CD4-positive, alpha-beta T cell treated with Interleukin-12 subunit alpha and Interleukin-12 subunit beta, for 1 hour (primary cell): ENCODE results near the gene RAPGEF5.

Experiments
- DNase-seq: peaks from one replicate; pipeline ENCODE4 v3.0.0-alpha.2; 2020

The RAPGEF5 gene

DNA sequence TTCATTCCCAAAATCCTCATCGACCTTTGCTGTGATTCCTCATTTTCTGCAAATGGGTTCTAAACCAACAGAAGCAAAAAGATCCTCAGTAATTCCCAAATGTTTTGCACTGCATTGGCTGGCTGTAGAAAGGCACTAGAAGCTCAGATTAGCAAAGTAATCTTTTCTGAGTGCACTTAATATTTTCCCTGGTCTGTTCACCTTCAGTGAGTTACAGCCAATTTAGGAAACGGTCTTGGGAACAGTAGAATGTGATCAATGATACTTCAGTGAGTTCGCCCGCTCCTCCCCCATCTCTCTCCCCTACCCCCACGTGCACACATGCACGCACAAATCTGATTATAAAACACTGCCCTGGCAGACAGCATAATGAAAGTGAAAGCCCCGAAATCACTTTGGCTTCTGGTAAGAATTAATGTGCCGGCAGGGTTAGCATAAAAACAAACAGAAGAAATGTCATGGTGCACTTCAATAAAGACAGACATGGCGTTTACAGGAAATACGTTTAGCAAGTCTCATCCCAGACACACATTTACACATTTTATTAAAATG lies 209.9 kb downstream of the RAPGEF5 start:
- no peak for DNase-seq

DNA sequence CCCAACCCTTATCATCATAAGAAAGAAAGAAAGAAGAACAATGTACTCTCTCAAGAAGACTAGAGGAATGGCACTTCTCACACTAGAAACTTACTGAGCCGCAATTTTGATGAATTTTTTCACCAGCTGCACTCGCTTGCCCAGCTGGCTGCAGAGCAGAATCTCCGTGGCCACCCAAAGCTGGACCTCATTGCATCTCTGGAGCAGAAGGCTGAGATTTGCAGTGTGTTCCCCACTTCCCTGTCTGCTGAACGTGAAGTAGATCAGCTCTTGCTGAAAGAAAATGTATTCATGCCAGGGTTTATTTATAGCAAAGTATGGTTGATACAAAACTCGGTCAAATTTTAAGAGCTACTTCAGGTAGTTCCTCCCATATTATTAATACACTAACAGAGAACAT lies 212.0 kb downstream of the RAPGEF5 start:
- DNase-seq: no peak

DNA sequence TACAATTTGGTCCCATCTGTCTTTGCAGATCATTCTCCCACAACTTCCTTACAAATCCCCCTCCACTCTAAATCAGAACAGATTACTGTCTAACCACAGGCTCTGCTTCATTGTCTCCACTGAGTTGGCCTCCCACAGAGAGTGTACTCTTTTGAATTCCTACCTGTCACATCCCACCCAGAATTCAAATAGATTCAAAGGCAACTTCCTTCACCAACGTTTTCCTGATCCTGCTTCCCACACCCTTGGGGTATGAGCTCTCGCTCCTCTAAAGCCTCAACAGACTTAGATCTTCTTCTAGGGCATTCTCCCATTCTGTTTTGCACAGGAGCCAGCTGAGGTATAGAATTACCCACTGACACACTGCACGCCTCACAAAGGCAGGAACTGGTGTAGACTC lies 213.5 kb downstream of the RAPGEF5 start:
- no peak for DNase-seq

DNA sequence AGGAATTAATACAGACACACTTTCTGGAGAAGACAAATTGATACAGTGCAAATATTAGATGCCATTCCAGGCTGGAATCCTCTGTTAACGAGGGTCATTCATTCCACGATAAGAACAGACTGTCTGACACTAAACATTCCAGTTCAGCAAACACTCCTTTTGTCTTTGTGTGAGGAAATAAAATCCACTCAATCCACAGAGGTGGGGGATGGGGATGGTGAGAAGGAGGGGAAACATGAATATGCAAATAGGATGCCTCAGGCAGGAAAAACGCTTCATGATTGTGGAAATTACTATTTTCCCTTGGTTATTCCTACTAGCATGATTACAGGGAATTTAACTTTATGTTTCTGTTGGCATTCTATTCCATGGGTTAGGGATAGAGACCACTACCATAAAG lies 214.4 kb downstream of the RAPGEF5 start:
- DNase-seq: no peak

DNA sequence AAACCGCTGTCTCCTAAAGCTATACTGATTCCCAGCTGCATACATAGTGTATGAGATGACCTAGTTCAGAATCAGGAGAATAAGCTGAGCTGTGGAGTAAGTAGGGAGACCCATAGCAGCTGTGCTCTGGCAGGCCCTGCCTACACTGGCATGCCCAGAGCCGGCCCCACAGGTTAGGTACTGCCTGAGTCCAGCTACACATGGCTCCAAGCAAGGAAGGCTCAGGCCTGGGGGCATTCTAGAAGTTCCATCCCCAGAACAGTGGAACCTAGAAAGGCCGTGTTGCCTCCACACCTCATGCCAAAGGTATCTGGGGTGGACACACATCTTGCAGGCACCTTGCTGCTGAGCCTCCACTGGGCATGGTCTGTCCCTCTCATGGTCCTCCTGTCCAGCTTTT lies 215.6 kb downstream of the RAPGEF5 start:
- no peak for DNase-seq

DNA sequence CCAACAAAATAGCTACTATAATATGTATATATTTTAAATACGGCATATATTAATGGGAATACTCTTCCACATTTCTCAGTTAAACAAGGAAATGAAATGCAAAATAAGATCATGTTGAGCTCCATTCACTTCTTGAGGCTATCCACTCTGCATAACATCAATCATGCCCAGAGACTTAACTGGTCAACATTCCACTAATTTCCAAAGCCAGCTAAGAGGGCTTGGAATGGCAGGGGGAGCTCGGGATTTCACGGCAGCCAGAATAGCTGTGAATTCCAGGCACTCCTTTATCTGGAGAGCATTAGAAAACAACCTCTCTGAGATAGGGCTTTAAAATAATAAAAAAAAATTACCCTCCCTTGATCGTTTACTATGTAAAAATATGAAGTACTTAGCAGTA lies 216.4 kb downstream of the RAPGEF5 start:
- DNase-seq: no peak

DNA sequence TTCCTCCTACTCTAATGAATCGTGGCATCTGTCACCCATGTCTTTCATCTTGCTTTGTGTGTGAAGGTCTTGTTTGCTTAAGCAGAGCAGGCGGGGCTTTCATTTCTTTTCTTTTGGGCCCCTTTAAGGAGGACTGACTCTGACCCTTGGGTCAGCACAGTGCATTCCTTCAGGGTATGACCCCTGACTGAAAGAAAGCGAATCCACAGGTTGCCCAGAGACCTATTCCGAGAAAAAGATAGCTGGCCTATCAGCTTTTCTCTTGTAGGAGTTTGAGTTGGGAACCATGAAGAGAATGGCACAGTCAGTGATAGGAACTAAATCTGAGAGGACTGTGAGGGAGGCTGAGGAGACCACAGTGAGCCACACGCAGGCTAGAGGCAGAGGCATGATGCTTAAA lies 218.1 kb downstream of the RAPGEF5 start:
- DNase-seq: no peak

DNA sequence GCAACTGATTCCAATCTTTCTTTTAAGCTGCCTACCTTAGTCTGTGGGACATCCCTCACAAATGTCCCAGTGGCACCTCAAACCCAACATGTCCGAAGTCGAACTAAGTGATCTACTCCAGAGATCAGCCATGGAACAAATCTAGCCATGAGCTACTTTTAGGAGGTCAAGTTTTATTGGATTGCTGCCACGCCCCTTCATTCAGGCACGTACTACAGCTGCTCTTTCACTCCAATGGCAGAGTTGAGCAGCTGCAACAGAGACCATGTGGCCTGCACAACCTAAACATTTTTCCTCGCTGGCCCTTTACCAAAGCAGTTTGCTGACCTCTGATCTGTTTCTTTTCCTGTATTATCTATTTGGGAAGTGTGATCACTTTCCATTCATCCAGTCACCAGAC lies 218.8 kb downstream of the RAPGEF5 start:
- DNase-seq: no peak

DNA sequence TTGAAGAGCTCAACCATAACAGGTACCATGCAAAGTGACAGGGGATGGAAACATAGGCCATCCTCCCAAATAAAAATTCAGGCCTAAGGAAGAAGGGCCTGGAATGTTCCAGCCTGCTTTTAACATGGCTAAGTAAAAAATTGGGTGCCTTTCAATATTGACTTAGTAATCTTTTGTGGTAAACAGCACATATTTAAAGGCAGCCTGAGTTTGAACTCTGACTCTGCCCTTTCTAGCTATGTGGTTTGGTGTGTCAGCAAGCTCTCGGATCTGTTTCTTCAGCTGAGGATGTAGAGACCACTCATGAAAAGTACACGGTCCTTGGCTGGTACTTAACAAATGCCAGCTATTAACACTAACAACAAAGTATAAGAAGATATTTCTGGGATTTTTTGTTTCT lies 219.5 kb downstream of the RAPGEF5 start:
- no peak for DNase-seq

DNA sequence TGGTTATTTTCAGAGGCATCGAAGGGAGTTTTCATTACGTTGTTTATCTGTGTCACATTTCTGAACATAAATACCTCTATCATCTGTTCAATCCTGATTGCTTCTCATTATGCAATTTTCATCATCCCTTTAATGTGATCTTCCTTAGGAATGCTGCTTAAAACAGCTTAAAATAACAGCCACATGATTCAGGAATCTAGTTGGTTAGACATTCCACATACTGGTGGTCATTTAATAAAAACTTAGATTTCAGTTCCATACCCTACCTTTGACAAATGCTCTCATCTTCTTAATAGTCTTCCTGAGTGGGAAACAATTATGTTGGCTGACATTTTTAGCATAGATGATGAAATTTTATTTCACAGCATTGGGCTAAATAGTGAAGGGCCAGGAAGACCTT lies 219.9 kb downstream of the RAPGEF5 start:
- no peak for DNase-seq

DNA sequence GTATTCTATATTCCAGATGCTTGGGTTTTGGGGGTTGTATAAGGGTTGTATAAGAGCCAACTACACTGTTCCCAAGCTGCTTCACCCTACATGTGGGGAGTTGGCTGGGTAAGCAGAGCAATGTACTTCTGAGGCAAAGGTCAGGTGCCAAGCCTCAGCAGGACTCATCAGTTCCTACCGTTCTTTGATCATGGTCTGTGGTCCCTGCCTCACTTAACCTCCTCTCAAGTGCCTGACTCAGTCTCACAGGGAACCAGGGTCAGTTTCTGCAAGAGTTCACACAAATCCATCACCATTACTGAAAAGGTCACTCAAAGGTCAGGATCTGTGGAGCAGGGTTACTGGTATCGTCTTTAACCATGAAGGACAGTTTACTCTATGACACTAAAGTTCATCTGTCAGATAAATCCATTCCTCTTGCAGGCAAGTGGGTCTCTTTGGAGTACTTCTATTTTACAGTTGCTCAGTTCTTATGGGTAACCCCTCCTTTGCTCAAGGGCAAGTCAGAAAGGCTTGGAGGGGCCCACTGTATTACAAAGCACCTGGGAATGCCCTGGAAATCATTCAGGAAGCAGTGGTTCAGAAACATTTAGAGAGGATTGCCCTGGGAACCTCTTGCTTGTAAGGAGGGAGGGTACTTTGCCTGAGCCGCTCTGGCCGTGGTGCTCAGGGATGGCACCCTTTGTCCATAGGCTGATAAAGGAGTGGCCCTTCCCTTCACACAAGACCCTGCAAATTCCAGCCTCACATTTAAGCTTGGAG lies 227.0 kb downstream of the RAPGEF5 start:
- no peak for DNase-seq

DNA sequence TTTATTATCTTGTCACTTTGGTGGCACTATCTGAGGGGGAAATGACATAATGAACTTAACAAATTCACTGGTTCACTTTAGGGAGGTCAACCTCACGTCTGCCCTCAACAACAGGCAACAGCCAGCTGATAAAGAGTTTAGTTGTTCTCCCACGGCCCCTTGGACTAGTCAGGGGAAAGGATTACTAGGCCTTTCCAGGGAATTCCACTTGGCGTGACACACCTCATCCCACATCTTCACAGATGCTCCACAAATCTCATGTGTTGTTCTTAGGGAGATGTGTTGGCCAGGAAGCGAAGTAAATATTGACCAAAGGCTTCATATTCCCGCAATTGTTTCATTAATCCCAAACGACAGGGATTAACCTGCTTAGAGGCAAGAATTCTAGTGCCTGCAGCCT lies 227.8 kb downstream of the RAPGEF5 start:
- DNase-seq: no peak

DNA sequence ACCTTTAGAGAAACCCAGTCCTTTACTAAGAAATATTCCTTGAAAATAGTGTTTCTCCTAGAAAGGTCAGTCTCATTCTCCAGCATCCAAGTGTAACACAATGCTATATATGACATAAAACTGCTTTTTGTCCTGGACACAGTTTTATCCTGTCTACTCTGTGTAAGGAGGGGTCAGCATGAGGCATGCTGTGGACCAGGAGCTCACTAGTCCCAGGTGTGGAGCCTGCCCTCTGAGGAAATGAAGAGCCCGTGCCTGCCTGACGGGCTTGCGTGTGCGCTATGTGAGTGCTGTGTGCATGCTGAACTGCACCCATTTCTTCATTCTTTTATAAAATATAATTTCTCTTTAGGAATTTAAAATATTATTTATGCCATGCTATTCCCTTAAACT lies 228.4 kb downstream of the RAPGEF5 start:
- DNase-seq: no peak

DNA sequence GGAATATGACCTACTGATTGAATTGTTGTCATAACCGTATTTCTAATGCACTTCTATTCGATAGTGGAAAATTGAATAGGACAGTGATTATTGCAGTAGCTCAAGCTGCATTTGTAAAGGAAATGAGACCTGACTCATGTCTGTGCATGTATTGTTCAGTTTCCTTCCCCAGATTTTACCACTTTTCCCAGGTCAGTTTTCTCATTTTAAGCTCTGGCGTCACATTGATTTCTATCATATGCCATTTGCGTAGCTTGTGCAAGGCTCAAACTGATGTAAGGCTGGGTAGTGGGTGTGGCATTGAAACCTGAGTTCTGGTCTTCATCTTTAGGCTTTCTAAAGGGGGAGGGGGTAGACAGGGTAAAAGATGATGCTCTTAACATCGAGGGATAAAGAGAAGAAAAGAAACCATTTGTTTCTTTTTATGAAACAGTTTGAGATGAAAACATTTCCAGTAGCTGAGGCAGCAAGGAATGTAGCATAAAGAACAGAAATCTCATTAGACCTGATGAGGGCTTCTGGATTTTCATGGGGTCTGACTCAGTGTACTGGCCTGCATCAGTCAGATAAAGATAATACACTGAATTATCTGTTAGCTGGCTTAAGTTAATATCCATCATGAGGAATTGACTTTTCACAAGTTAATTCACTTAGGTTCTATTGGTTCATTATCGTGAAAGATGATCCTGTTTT lies 229.0 kb downstream of the RAPGEF5 start:
- DNase-seq: no peak

DNA sequence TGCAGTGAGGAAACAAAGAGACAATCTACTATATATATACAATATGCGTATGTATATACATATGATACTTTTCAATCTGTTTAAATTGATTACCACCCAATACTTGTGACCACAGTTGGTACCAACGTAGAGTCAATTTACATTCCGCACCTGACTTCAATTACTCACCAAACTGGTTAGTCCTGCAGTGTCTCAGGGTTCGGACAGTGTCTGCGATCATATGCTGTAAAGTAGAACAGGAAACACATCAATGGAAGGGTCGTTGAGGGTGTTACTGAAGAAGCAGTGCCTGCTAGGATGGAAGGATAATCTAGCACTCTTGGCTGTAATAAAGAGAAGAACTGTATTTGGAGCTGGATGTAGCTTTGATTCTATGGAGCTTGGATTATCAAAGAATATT lies 231.5 kb downstream of the RAPGEF5 start:
- DNase-seq: no peak

DNA sequence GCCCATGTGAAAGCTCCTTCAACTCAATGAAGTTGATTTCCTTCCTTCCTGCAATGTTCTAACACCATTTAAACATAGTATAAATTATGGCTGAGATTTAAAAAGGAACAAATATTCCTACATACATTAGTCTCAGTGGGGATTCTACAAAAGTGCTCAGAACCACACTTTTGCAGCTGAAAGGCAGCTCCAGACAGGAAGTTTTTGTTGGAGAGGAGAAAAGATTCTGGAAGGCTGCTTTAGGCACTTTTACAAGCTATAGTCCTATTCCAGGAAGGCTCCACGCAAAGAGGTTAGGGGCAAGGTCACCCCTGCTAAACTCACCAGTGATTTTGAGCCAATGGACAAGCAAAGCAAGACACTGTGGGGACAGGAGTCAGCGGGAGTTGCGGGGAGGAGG lies 232.0 kb downstream of the RAPGEF5 start:
- no peak for DNase-seq

DNA sequence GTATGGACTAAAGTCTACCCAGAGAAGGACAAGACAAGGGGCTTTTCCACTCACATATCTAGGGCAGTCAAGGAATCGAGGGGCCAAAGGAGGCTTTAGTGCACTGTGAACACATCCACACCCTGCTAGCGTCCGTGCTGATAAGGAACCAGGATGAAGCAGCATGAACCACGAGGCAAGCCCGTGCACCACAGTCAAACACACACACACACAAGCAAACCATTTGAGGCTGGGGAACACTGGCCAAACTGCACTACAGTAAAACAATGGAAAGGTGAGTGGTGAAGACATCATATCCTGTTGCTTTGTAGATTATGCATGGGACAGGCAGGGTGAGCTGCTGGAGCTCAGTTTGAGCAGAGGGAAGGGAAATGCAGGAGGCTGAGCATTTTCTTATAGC lies 233.8 kb downstream of the RAPGEF5 start:
- no peak for DNase-seq

DNA sequence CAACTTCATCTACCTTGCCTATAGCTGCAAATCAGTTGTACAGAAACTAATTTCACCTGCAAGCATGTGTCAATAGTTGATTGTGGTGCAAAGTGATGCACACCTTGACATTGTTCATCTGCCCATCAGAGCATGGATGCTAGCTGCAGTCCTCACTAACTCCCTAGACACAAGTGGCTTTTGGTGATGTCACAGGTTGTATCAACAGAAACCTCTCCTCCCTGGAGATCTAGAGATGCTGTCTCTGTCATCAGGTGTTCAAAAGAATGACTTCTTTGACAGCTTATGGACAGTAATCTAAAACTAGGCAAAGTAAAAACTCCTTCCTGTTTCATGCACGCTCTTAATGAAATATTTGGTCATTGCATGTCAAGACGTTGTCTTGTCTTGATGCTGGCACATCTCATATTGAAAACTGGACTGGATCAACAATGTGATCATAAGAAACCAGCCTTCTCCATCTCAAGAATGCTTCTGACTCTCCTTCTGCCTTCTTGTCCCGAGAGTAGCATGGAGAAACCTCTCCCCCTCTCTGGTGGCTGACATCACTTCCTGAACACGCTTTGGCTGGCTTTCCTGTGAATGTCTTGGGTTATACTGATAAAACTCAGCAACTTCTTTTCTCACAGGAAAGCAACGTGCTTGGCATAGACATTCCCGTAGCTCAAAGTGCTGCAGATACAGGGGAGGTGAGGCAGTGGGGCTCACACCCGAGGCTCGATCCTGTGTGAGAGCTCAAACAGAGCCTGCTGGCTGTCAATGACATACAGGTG lies 235.1 kb downstream of the RAPGEF5 start:
- DNase-seq: peak; percentile 12

DNA sequence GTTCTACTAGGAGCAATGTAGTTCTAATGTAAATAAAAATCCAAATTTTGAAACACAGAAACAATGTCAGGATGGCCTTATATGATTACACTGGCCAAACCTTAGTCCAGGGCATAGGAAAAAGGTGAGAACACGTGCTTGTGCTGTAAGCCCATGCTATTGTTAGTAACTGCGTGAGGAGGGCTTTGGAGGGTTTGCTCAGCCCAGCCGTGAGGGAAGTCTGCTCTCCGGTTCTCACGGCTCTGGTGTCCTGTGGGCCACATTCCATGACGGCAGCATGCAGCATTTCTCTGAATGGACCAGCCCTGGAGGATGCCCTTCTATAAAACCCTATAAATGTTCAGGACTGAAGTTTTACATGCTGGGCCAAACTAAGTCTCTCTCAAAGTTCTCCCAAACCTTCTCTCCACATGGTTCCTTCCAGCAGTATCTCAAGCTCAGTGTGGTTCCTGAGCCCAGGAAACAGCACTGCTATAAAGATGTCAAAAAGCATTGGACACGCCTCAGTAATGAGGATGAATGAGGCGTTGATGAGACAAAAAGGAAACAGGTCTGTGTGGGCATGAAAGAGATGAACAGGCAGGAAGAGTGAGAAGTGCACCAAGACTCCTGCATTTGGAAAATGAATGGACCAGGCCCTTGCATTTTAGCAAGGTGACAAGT lies 236.4 kb downstream of the RAPGEF5 start:
- DNase-seq: no peak

DNA sequence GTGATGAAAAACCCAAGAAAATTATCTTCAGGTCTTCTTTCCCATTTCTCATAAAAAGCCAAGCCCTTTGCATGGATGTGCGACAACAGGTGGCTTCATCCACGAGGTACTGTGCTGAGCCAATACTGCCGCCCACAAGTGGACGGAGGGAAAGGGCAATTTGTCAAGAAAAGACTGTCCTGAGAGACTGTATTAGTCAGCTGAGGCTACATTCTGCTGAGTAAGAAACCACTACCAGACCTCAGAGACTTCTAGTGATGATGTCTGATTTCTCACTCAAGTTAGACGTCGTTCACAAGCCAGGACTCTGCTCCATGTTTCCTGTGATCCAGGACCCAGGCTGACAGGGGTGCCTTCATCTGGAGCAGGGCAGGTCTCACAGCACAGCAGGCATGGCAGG lies 239.7 kb downstream of the RAPGEF5 start:
- DNase-seq: no peak

DNA sequence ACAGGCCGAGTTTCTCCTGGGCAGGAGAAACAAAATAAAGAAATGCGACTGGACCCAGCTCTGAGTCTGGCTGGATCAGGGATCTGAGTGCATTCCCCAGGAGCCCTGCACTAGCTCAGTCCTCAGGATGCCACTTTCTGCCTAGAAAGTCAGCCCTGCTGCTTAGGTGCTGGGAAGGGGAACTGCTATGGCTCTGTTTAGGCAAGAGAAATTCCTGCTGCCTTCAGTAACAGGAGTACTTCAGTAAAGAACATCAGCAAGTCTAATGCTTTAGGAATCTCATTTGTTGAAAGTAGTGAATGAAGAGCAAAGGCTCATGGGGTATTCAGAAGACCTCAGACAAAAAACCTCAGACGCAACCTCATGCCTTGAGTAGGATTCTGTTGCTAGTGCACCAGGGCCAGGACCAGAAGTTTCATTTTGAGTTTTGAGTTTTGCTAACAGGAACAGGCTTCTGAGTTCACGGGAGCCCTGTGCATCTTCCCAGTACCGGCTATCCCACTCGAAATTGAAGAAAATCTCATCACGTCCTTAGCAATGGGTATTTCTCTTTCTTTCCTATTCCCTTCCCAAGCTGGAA lies 240.4 kb downstream of the RAPGEF5 start:
- DNase-seq: no peak

DNA sequence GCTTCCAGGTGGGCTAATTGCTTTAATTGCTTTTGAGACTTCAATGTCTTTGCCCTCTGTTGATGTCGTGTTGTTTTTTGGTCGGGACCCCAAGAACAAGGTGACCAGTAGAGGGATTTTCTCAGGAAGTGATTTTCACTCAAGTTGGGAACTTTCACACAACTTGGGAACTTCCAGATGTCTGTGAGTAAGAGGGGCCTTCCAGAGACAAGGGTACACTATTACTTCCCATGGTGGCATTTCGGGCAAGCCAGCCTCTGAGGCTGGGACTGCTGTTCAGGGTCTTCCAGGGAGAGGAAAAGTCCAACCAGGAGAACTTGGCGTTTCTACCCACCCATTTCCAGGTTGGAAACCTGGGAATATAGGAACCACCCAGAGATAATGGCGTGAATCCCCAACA lies 241.3 kb downstream of the RAPGEF5 start:
- DNase-seq: no peak

DNA sequence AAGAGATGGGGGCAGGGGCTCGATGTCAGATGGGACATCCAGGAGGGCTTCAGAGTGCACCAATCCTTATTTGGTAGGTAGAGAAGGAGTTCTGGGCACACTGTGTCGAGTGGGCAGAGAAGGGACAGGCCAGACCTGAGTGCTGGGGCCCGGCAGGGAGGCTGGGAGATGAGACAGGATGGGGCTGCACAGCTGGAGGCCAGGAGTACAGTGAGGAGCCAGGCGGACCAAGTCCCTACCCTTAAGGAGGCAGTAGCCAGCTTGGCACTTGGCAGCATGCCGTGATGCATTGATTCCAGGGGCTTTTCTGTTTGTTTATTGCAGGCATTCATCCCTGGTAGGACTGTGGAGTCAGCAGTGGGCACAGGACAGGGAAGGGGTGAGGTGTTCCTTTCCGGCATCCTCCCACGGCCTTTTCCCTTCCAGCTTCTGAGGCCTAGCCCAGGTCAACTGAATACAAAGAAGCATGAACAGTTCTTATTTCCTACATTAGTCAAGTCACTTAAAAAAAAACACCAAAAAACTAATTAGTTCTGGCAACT lies 242.4 kb downstream of the RAPGEF5 start:
- DNase-seq: no peak
